ENCODE data around the gene NPEPL1. TPM values are rescaled to one million over a fixed set of nuclear protein-coding genes. Genes with fewer than 3 reads are reported as not detected.

Gene NPEPL1
- total RNA-seq, 4 donors from 2014 or later: 24.3 to 57.3 (median 36.9) TPM

DNA sequence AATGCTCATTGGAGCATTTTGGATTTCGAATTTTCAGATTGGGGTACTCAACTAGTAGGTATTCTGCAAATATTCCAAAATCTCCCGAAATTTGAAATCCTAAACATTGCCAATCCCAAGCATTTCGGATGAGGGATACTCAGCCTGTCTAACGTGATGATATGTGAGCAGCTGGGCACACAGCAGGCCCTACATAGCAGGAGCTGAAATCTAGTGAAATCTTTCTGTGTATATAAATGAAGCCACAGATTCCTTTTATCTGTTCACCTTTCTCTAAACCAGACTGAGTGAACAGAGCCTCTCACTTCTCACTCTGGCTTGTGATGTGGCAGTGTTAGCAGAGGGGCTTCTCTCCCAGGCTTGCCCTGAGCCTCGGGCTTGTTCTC is 23.7 kb upstream of the NPEPL1 start:
- Histone ChIP-seq H3K27ac (no peak overlapping the region), H3K9me3 (no peaks in the 10 kb centered on the region), H3K36me3 (peaks cover 0 to 66% of the 10 kb centered on the region in 2 donors), H3K4me1 (peaks cover 0 to 8% (median 4%) of the 10 kb centered on the region in 3 donors), H3K4me3 (no peak overlapping the region), H3K27me3 (no peaks in the 10 kb centered on the region)
- TF ChIP-seq EP300 (IDR thresholded peaks at IDR 0.05): no peak
- no peak for TF ChIP-seq POLR2AphosphoS5 (IDR thresholded peaks at IDR 0.05)
- TF ChIP-seq POLR2A (IDR thresholded peaks at IDR 0.05): no peak
- TF ChIP-seq, protein P1, sequence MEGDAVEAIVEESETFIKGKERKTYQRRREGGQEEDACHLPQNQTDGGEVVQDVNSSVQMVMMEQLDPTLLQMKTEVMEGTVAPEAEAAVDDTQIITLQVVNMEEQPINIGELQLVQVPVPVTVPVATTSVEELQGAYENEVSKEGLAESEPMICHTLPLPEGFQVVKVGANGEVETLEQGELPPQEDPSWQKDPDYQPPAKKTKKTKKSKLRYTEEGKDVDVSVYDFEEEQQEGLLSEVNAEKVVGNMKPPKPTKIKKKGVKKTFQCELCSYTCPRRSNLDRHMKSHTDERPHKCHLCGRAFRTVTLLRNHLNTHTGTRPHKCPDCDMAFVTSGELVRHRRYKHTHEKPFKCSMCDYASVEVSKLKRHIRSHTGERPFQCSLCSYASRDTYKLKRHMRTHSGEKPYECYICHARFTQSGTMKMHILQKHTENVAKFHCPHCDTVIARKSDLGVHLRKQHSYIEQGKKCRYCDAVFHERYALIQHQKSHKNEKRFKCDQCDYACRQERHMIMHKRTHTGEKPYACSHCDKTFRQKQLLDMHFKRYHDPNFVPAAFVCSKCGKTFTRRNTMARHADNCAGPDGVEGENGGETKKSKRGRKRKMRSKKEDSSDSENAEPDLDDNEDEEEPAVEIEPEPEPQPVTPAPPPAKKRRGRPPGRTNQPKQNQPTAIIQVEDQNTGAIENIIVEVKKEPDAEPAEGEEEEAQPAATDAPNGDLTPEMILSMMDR (IDR thresholded peaks at IDR 0.05): no peak
- ATAC-seq: no peak
- WGBS, 2 donors (ENCODE audit: low coverage in 1 of 2): 91 to 92% methylated on average over 3 to 4 of the region's 5 CpGs

DNA sequence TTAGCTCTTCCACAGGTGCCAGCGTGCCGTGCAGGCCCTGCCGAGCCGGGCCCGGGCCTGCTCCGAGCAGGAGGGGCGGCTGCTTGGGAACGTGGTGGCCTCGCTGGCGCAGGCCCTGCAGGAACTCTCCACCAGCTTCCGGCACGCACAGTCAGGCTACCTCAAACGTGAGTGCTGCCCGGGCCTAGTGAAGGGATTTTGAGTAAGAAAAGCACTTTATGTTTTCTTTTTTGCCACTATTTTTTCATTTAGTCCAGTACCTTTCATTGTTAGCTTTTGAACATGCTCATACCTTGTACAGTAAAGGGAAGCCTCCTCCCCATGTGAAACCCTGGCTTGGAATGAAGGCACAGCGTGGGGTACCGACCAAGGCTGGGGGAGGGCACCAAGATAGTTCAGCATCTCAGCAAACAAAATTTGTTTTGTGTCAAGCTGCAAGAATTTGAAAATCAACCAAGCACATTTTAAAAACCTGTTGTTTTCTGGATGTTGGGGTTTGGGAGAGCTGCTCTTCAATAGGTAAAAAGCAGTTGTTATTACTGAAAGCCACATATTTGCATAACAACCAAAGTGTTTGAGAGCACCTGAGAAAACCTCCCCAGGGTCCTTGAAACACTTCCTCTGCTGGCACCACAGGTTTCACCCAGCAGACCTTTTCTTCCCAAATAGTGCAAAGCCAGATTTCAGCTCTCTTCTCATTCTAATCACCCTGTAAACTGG is 23.2 kb upstream of the NPEPL1 start:
- TF ChIP-seq POLR2A (IDR thresholded peaks at IDR 0.05): no peak
- no peaks in the 10 kb centered on the region for H3K27me3 ChIP-seq
- 62 to 80% methylated on average over 2 to 7 of the region's 16 CpGs for WGBS, 2 donors (ENCODE audit: low coverage in 1 of 2)
- peaks cover 0 to 71% of the 10 kb centered on the region in 2 donors for H3K36me3 ChIP-seq
- no peaks in the 10 kb centered on the region for H3K9me3 ChIP-seq
- peaks cover 0 to 8% (median 4%) of the 10 kb centered on the region in 3 donors for H3K4me1 ChIP-seq
- no peak for ATAC-seq
- no peak overlapping the region for H3K4me3 ChIP-seq
- H3K27ac ChIP-seq: no peak overlapping the region

DNA sequence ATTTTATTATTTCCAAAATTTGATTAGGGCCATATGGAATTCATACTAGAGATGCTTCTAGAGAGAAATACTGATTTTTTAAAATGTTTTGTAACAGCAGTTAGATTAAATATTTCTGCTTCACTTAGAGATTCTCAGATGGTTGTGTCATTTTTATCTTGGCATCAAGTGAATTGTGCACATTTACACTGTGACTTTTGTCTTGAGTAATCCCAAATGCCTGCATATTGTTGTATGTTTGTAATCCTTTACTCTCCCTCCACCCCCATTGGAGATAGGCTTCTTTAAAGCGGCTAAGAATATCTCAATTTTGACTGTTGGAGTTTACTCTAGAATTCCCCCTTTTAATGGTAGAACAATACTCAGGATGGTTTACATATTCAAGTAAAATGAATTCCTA is 22.5 kb upstream of the NPEPL1 start:
- Histone ChIP-seq H3K36me3 (peaks cover 0 to 73% of the 10 kb centered on the region in 2 donors), H3K27me3 (no peaks in the 10 kb centered on the region), H3K4me1 (peaks cover 0 to 8% (median 4%) of the 10 kb centered on the region in 3 donors), H3K27ac (no peak overlapping the region), H3K9me3 (no peaks in the 10 kb centered on the region), H3K4me3 (no peak overlapping the region)
- TF ChIP-seq EP300 (IDR thresholded peaks at IDR 0.05) (no peak), POLR2AphosphoS5 (IDR thresholded peaks at IDR 0.05) (no peak), POLR2A (IDR thresholded peaks at IDR 0.05) (no peak)
- TF ChIP-seq, protein P1 (IDR thresholded peaks at IDR 0.05): no peak
- ATAC-seq: no peak
- WGBS, 2 donors (ENCODE audit: low coverage in 1 of 2): 88 to 91% methylated on average over 1 of the region's 1 CpG

DNA sequence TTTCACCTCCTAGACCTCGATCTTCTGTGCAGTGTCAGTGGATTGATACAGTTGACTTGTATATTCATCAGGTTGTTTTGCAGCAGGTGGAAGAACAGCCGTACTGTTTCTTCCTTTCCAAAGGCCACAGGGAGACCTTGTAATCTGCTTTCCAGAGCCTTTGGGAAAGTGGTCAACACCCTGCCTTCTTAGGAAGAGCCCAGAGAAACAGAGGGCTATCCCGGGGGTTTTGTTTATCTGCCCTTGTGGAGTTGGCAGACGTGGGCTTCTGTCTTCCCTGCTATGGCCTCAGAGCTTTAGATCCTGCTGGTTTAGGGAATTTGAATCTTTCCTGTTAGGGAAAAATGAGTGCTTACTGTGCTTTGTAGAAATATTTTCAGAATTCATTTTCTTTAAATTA is 21.9 kb upstream of the NPEPL1 start:
- ATAC-seq: no peak
- peaks cover 0 to 8% (median 4%) of the 10 kb centered on the region in 3 donors for H3K4me1 ChIP-seq
- no peaks in the 10 kb centered on the region for H3K9me3 ChIP-seq
- H3K36me3 ChIP-seq: peaks cover 0 to 74% of the 10 kb centered on the region in 2 donors
- no peaks in the 10 kb centered on the region for H3K27me3 ChIP-seq
- H3K27ac ChIP-seq: no peak overlapping the region
- H3K4me3 ChIP-seq: no peak overlapping the region
- TF ChIP-seq POLR2A (IDR thresholded peaks at IDR 0.05) (no peak), EP300 (IDR thresholded peaks at IDR 0.05) (no peak), POLR2AphosphoS5 (IDR thresholded peaks at IDR 0.05) (no peak)
- TF ChIP-seq, protein P1 (IDR thresholded peaks at IDR 0.05): no peak
- 31% methylated on average over 3 to 4 of the region's 4 CpGs for WGBS, 2 donors (ENCODE audit: low coverage in 1 of 2)

DNA sequence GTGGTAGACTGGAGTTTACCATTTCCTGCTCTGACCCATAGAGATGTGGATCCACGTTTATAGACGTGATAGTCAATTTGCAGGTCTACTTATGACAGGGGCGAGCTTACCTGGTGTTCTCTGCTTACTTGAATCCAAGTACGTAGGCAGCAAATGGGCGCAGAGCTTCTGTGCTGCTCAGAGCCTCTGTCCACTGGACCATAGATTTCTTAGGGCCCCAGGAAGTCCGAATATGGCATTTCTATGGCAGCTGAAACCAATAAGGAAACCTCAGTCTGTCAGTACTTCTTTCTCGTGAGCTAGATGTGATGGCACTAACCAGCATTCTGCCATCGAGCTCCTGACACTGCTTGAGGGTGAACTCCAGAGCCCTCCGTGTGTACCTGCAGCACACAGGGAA is 19.5 kb upstream of the NPEPL1 start:
- no peaks in the 10 kb centered on the region for H3K9me3 ChIP-seq
- WGBS, 2 donors (ENCODE audit: low coverage in 1 of 2): 80 to 100% methylated on average over 2 to 5 of the region's 9 CpGs
- peaks cover 0 to 92% of the 10 kb centered on the region in 2 donors for H3K36me3 ChIP-seq
- ATAC-seq: no peak
- H3K27me3 ChIP-seq: no peaks in the 10 kb centered on the region
- TF ChIP-seq EP300 (IDR thresholded peaks at IDR 0.05): no peak
- no peak for TF ChIP-seq POLR2A (IDR thresholded peaks at IDR 0.05)
- TF ChIP-seq POLR2AphosphoS5 (IDR thresholded peaks at IDR 0.05): no peak
- TF ChIP-seq, protein P1 (IDR thresholded peaks at IDR 0.05): no peak
- no peak overlapping the region for H3K27ac ChIP-seq
- peaks cover 0 to 2% (median 0%) of the 10 kb centered on the region in 3 donors for H3K4me1 ChIP-seq
- H3K4me3 ChIP-seq: no peak overlapping the region

All from gastroesophageal sphincter (tissue), 4 donors.